T-helper 2 cell treated with Interferon-gamma antibody and Interleukin-4, amounts not matched to agents 5 μg/mL and 100 μg/mL, for 36 hours (primary cell): ENCODE results near the gene GNA12.

Experiments
- DNase-seq: peaks from one replicate; pipeline ENCODE4 v3.0.0; 2021; ENCODE audit warnings: low spot score
- H3K27ac Mint-ChIP-seq: one replicate; pipeline ENCODE4 v1.8.0; 2021; ENCODE audit warnings: mild to moderate bottlenecking, mixed read lengths
- H3K27me3 Mint-ChIP-seq: one replicate; pipeline ENCODE4 v1.8.0; 2021; ENCODE audit warnings: low read depth, mixed read lengths
- H3K36me3 Mint-ChIP-seq: one replicate; pipeline ENCODE4 v1.8.0; 2021; ENCODE audit warnings: low read depth, mixed read lengths
- H3K4me1 Mint-ChIP-seq: one replicate; pipeline ENCODE4 v1.8.0; 2021; ENCODE audit warnings: low read depth, mixed read lengths
- H3K4me3 Mint-ChIP-seq: one replicate; pipeline ENCODE4 v1.8.0; 2022; ENCODE audit warnings: mild to moderate bottlenecking, moderate library complexity, mixed read lengths
- H3K9me3 Mint-ChIP-seq: one replicate; pipeline ENCODE4 v1.8.0; 2021; ENCODE audit warnings: mixed read lengths

GNA12 gene

GRCh38 chr7:2844153-2845033, at the start of gene GNA12:
GNA12 (minus strand) TSS chr7:2844308; CDS start chr7:2844161, 147 bp downstream.
- H3K27me3 Mint-ChIP-seq = no peaks in the 10 kb centered on the region
- peaks cover 9% of the 10 kb centered on the region for H3K36me3 Mint-ChIP-seq
- DNase-seq = peak; percentile 99
- peak within 1 kb of the TSS; percentile 85 for H3K27ac Mint-ChIP-seq
- H3K4me3 Mint-ChIP-seq = peak within 1 kb of the TSS; percentile 81
- H3K9me3 Mint-ChIP-seq = no peaks in the 10 kb centered on the region
- peaks cover 23% of the 10 kb centered on the region for H3K4me1 Mint-ChIP-seq

GRCh38 chr7:2893411-2893861, 49.3 kb upstream of the GNA12 start:
- H3K27me3 Mint-ChIP-seq = no peaks in the 10 kb centered on the region
- H3K4me1 Mint-ChIP-seq = peaks cover 12% of the 10 kb centered on the region
- H3K9me3 Mint-ChIP-seq = no peaks in the 10 kb centered on the region
- H3K27ac Mint-ChIP-seq = no peak overlapping the region
- H3K4me3 Mint-ChIP-seq = peak overlapping the region; percentile 15
- no peak for DNase-seq
- no peaks in the 10 kb centered on the region for H3K36me3 Mint-ChIP-seq

GRCh38 chr7:2892549-2892948, 48.4 kb upstream of the GNA12 start:
- Mint-ChIP-seq H3K36me3 (no peaks in the 10 kb centered on the region), H3K27ac (no peak overlapping the region), H3K4me1 (peaks cover 12% of the 10 kb centered on the region), H3K9me3 (no peaks in the 10 kb centered on the region), H3K27me3 (no peaks in the 10 kb centered on the region), H3K4me3 (no peak overlapping the region)
- no peak for DNase-seq

- no peak for DNase-seq
- Mint-ChIP-seq H3K4me3 (no peak overlapping the region), H3K27ac (no peak overlapping the region)
Measured at GRCh38 chr7:2887816-2888215, 43.7 kb upstream of the GNA12 start.

GRCh38 chr7:2886900-2887299, 42.8 kb upstream of the GNA12 start:
- Mint-ChIP-seq H3K36me3 (no peaks in the 10 kb centered on the region), H3K9me3 (no peaks in the 10 kb centered on the region), H3K27ac (no peak overlapping the region), H3K4me3 (no peak overlapping the region), H3K27me3 (no peaks in the 10 kb centered on the region), H3K4me1 (peaks cover 3% of the 10 kb centered on the region)
- peak; percentile 38 for DNase-seq

More at GRCh38 chr7:2887816-2888215, 43.7 kb upstream of the GNA12 start:
- H3K36me3 Mint-ChIP-seq = no peaks in the 10 kb centered on the region
- no peaks in the 10 kb centered on the region for H3K27me3 Mint-ChIP-seq
- peaks cover 3% of the 10 kb centered on the region for H3K4me1 Mint-ChIP-seq
- no peaks in the 10 kb centered on the region for H3K9me3 Mint-ChIP-seq

- H3K27me3 Mint-ChIP-seq = no peaks in the 10 kb centered on the region
Measured at GRCh38 chr7:2886391-2886790, 42.3 kb upstream of the GNA12 start.

GRCh38 chr7:2884161-2884560, 40.1 kb upstream of the GNA12 start:
- Mint-ChIP-seq H3K9me3 (no peaks in the 10 kb centered on the region), H3K27me3 (no peaks in the 10 kb centered on the region), H3K36me3 (no peaks in the 10 kb centered on the region), H3K4me1 (peaks cover 5% of the 10 kb centered on the region), H3K27ac (no peak overlapping the region), H3K4me3 (no peak overlapping the region)
- no peak for DNase-seq

More at GRCh38 chr7:2886391-2886790, 42.3 kb upstream of the GNA12 start:
- Mint-ChIP-seq H3K27ac (no peak overlapping the region), H3K4me3 (no peak overlapping the region), H3K4me1 (peaks cover 3% of the 10 kb centered on the region), H3K9me3 (no peaks in the 10 kb centered on the region), H3K36me3 (no peaks in the 10 kb centered on the region)
- DNase-seq = no peak

GRCh38 chr7:2883101-2883500, 39.0 kb upstream of the GNA12 start:
- H3K4me1 Mint-ChIP-seq = peaks cover 15% of the 10 kb centered on the region
- H3K4me3 Mint-ChIP-seq = no peak overlapping the region
- H3K27ac Mint-ChIP-seq = no peak overlapping the region
- no peak for DNase-seq
- no peaks in the 10 kb centered on the region for H3K36me3 Mint-ChIP-seq
- H3K9me3 Mint-ChIP-seq = no peaks in the 10 kb centered on the region
- H3K27me3 Mint-ChIP-seq = no peaks in the 10 kb centered on the region

- H3K9me3 Mint-ChIP-seq = no peaks in the 10 kb centered on the region
- peaks cover 15% of the 10 kb centered on the region for H3K4me1 Mint-ChIP-seq
- DNase-seq = no peak
- no peak overlapping the region for H3K4me3 Mint-ChIP-seq
- H3K27ac Mint-ChIP-seq = no peak overlapping the region
- H3K27me3 Mint-ChIP-seq = no peaks in the 10 kb centered on the region
- H3K36me3 Mint-ChIP-seq = no peaks in the 10 kb centered on the region
Measured at GRCh38 chr7:2882111-2882510, 38.0 kb upstream of the GNA12 start.

GRCh38 chr7:2880874-2881533, 36.9 kb upstream of the GNA12 start:
- H3K4me3 Mint-ChIP-seq = no peak overlapping the region
- no peak for DNase-seq
- H3K27ac Mint-ChIP-seq = no peak overlapping the region

GRCh38 chr7:2880051-2880450, 35.9 kb upstream of the GNA12 start:
- Mint-ChIP-seq H3K4me3 (no peak overlapping the region), H3K4me1 (peaks cover 12% of the 10 kb centered on the region), H3K9me3 (no peaks in the 10 kb centered on the region), H3K27me3 (no peaks in the 10 kb centered on the region), H3K27ac (no peak overlapping the region), H3K36me3 (no peaks in the 10 kb centered on the region)
- no peak for DNase-seq

More at GRCh38 chr7:2880874-2881533, 36.9 kb upstream of the GNA12 start:
- no peaks in the 10 kb centered on the region for H3K36me3 Mint-ChIP-seq
- peaks cover 12% of the 10 kb centered on the region for H3K4me1 Mint-ChIP-seq
- no peaks in the 10 kb centered on the region for H3K9me3 Mint-ChIP-seq
- H3K27me3 Mint-ChIP-seq = no peaks in the 10 kb centered on the region

- Mint-ChIP-seq H3K27me3 (no peaks in the 10 kb centered on the region), H3K4me1 (peaks cover 12% of the 10 kb centered on the region), H3K9me3 (no peaks in the 10 kb centered on the region), H3K36me3 (no peaks in the 10 kb centered on the region), H3K4me3 (no peak overlapping the region), H3K27ac (no peak overlapping the region)
- DNase-seq = no peak
Measured at GRCh38 chr7:2879354-2879753, 35.2 kb upstream of the GNA12 start.

- peak overlapping the region; percentile 13 for H3K27ac Mint-ChIP-seq
- H3K9me3 Mint-ChIP-seq = no peaks in the 10 kb centered on the region
- no peaks in the 10 kb centered on the region for H3K36me3 Mint-ChIP-seq
- peaks cover 17% of the 10 kb centered on the region for H3K4me1 Mint-ChIP-seq
- no peaks in the 10 kb centered on the region for H3K27me3 Mint-ChIP-seq
- no peak for DNase-seq
- no peak overlapping the region for H3K4me3 Mint-ChIP-seq
Measured at GRCh38 chr7:2878306-2878705, 34.2 kb upstream of the GNA12 start.

GRCh38 chr7:2876031-2876731, 32.1 kb upstream of the GNA12 start:
- H3K4me1 Mint-ChIP-seq = peaks cover 18% of the 10 kb centered on the region
- DNase-seq = no peak
- H3K27ac Mint-ChIP-seq = no peak overlapping the region

More at GRCh38 chr7:2876031-2876731, 32.1 kb upstream of the GNA12 start:
- H3K36me3 Mint-ChIP-seq = no peaks in the 10 kb centered on the region
- no peaks in the 10 kb centered on the region for H3K9me3 Mint-ChIP-seq
- no peaks in the 10 kb centered on the region for H3K27me3 Mint-ChIP-seq
- H3K4me3 Mint-ChIP-seq = no peak overlapping the region
